Mucosa of stomach (tissue), 1 donor: ENCODE data around the gene PRR13.
"Not testable (repeated sequence)": the region's sequence is repeated elsewhere in the genome, so short reads cannot be mapped to it uniquely, and the experiment has no call there.

Source experiments
- H3K27me3 ChIP-seq: one replicate; pipeline ENCODE4 v1.7.0; 2013; ENCODE audit warnings: mild to moderate bottlenecking, low read length; ENCODE audit not compliant: control insufficient read depth, insufficient read depth
- H3K36me3 ChIP-seq: one replicate; pipeline ENCODE4 v1.7.0; 2013; ENCODE audit warnings: low read length; ENCODE audit not compliant: control insufficient read depth, insufficient read depth
- H3K4me1 ChIP-seq: one replicate; pipeline ENCODE4 v1.7.0; 2013; ENCODE audit warnings: mild to moderate bottlenecking, low read length; ENCODE audit not compliant: control insufficient read depth, insufficient read depth
- H3K4me3 ChIP-seq: one replicate; pipeline ENCODE4 v1.7.0; 2013; ENCODE audit warnings: low read length
- H3K9ac ChIP-seq: one replicate; pipeline ENCODE4 v1.7.0; 2013; ENCODE audit warnings: mild to moderate bottlenecking, low read length, moderate library complexity
- H3K9me3 ChIP-seq: one replicate; pipeline ENCODE4 v1.7.0; 2013; ENCODE audit warnings: mild to moderate bottlenecking, low read length, moderate library complexity; ENCODE audit not compliant: control insufficient read depth
- donor health status: Pancreatic carcinoma.

The PRR13 gene

GRCh38 chr12:53441040-53441833 lies at the start of gene PRR13:
PRR13 (plus strand) TSS chr12:53441734; CDS start chr12:53442715, 981 bp downstream.
- Histone ChIP-seq H3K4me3 (peak within 1 kb of the TSS; percentile 89), H3K27me3 (no peaks in the 10 kb centered on the region), H3K36me3 (peaks cover 5% of the 10 kb centered on the region), H3K9ac (peak within 1 kb of the TSS; percentile 97), H3K9me3 (no peaks in the 10 kb centered on the region), H3K4me1 (peaks cover 18% of the 10 kb centered on the region)

GRCh38 chr12:53399896-53400295 lies 41.6 kb upstream of the PRR13 start:
- H3K4me1 ChIP-seq = no peaks in the 10 kb centered on the region

GRCh38 chr12:53402351-53402750 lies 39.2 kb upstream of the PRR13 start:
- H3K9ac ChIP-seq, H3K27me3 ChIP-seq, H3K36me3 ChIP-seq, H3K4me1 ChIP-seq, H3K4me3 ChIP-seq, H3K9me3 ChIP-seq: not testable (repeated sequence)

More at GRCh38 chr12:53399896-53400295, 41.6 kb upstream of the PRR13 start:
- H3K36me3 ChIP-seq = no peaks in the 10 kb centered on the region
- H3K9ac ChIP-seq = no peak overlapping the region
- H3K4me3 ChIP-seq = no peak overlapping the region
- H3K27me3 ChIP-seq = no peaks in the 10 kb centered on the region
- no peaks in the 10 kb centered on the region for H3K9me3 ChIP-seq

- no peaks in the 10 kb centered on the region for H3K36me3 ChIP-seq
- H3K27me3 ChIP-seq = no peaks in the 10 kb centered on the region
- no peak overlapping the region for H3K4me3 ChIP-seq
- H3K4me1 ChIP-seq = no peaks in the 10 kb centered on the region
- H3K9me3 ChIP-seq = no peaks in the 10 kb centered on the region
- no peak overlapping the region for H3K9ac ChIP-seq
Observed at GRCh38 chr12:53402871-53403270, 38.7 kb upstream of the PRR13 start.

- Histone ChIP-seq H3K9ac (no peak overlapping the region), H3K4me1 (peaks cover 10% of the 10 kb centered on the region), H3K27me3 (no peaks in the 10 kb centered on the region), H3K4me3 (no peak overlapping the region), H3K9me3 (no peaks in the 10 kb centered on the region), H3K36me3 (peaks cover 16% of the 10 kb centered on the region)
Observed at GRCh38 chr12:53410951-53411350, 30.6 kb upstream of the PRR13 start.

- Histone ChIP-seq H3K9ac (no peak overlapping the region), H3K36me3 (peaks cover 16% of the 10 kb centered on the region), H3K9me3 (no peaks in the 10 kb centered on the region), H3K27me3 (no peaks in the 10 kb centered on the region), H3K4me3 (no peak overlapping the region), H3K4me1 (peaks cover 15% of the 10 kb centered on the region)
Observed at GRCh38 chr12:53413485-53414204, 27.9 kb upstream of the PRR13 start.

- H3K4me1 ChIP-seq = peaks cover 27% of the 10 kb centered on the region
- no peaks in the 10 kb centered on the region for H3K27me3 ChIP-seq
- no peak overlapping the region for H3K4me3 ChIP-seq
- H3K9ac ChIP-seq = no peak overlapping the region
- peaks cover 11% of the 10 kb centered on the region for H3K36me3 ChIP-seq
- H3K9me3 ChIP-seq = no peaks in the 10 kb centered on the region
Observed at GRCh38 chr12:53414756-53415417, 26.6 kb upstream of the PRR13 start.

GRCh38 chr12:53415752-53416389 lies 25.7 kb upstream of the PRR13 start:
- not testable (repeated sequence) for H3K9ac ChIP-seq, H3K4me3 ChIP-seq, H3K27me3 ChIP-seq, H3K36me3 ChIP-seq, H3K9me3 ChIP-seq
- H3K4me1 ChIP-seq = peaks cover 37% of the 10 kb centered on the region

GRCh38 chr12:53417291-53417816 lies 24.2 kb upstream of the PRR13 start:
- H3K9me3 ChIP-seq, H3K4me3 ChIP-seq, H3K27me3 ChIP-seq, H3K9ac ChIP-seq, H3K36me3 ChIP-seq: not testable (repeated sequence)
- H3K4me1 ChIP-seq = peaks cover 43% of the 10 kb centered on the region

GRCh38 chr12:53418221-53418620 lies 23.3 kb upstream of the PRR13 start:
- H3K27me3 ChIP-seq = no peaks in the 10 kb centered on the region
- no peak overlapping the region for H3K9ac ChIP-seq
- H3K9me3 ChIP-seq = no peaks in the 10 kb centered on the region
- H3K36me3 ChIP-seq = no peaks in the 10 kb centered on the region
- H3K4me1 ChIP-seq = peaks cover 43% of the 10 kb centered on the region
- no peak overlapping the region for H3K4me3 ChIP-seq

GRCh38 chr12:53419756-53420155 lies 21.8 kb upstream of the PRR13 start:
- Histone ChIP-seq H3K4me1 (peaks cover 40% of the 10 kb centered on the region), H3K4me3 (no peak overlapping the region), H3K27me3 (no peaks in the 10 kb centered on the region), H3K36me3 (no peaks in the 10 kb centered on the region), H3K9ac (peak overlapping the region; percentile 39), H3K9me3 (no peaks in the 10 kb centered on the region)
